ENCODE results near the gene CSNK1D.

The CSNK1D gene

DNA sequence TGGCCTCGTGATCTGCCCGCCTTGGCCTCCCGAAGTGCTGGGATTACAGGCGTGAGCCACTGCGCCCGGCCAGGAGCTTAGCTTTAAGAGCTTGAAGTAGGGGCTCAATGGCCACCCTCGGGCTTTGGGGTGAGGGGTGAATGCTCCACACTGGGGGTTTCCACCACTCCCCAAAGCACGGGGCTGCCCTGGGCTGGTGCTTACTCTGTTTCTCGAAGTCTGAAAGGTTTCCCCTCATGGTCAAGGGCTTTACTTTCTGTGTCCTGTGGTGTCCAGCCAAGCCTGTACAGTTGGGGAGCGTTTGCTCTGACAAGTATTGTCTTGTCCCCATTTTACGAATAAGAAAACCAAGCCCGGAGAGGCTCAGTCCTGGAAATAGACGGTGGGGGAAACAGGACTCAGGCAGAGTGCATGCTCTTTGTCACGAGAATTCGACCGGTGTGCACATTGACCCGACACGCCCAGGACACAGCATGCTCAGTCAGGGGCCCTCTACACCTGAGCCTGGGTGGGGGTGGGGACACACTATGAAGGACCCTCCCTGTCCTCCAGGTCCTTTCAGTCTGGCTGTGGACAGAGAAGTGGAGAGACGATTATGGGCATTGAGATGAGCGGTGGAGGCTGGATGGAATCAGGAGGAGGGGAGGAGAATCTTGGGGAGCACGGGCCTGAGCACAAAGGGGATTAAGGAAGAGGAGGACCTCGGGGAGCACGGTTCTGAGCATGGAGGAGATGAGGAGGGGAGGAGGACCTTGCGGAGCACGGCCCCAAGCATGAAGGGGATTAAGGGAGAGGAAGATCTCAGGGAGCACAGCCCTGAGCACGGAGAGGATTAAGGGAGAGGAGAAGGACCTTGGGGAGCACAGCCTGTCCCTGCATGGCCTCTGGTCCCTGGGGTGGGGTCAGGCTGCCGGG lies 36.4 kb upstream of the CSNK1D start:
- DNase-seq, result no peak

DNA sequence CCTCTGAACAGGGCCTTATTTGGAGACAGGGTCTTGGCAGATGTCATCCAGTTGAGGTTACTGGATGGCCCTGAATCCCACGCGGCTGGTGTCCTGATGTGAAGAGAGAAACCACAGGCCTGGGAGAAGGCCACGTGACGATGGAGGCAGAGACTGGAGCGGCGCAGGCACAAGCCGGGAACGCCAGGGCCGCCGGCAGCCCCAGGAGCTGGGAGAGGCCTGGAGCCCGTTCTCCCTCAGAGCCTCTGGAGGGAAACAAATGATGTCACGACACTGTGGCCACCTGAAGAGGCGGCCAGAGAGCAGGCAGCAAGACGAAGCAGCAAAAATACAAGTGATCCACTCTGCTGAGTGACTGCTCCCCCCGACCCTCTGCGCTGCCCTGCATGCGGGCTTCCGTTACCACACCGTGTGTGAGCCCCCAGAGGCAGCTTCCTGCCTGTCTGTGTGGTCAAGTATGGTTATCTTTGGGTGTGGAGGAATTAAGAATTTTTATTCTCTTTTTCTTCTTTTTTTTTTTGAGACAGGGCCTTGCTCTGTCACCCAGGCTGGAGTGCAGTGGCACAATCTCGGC lies 32.3 kb upstream of the CSNK1D start:
- no peak for DNase-seq

- no peak for DNase-seq
Observed at GRCh38 chr17:82304826-82305726, 31.6 kb upstream of the CSNK1D start.

GRCh38 chr17:82303944-82304808 lies 30.7 kb upstream of the CSNK1D start:
- no peak for DNase-seq

DNA sequence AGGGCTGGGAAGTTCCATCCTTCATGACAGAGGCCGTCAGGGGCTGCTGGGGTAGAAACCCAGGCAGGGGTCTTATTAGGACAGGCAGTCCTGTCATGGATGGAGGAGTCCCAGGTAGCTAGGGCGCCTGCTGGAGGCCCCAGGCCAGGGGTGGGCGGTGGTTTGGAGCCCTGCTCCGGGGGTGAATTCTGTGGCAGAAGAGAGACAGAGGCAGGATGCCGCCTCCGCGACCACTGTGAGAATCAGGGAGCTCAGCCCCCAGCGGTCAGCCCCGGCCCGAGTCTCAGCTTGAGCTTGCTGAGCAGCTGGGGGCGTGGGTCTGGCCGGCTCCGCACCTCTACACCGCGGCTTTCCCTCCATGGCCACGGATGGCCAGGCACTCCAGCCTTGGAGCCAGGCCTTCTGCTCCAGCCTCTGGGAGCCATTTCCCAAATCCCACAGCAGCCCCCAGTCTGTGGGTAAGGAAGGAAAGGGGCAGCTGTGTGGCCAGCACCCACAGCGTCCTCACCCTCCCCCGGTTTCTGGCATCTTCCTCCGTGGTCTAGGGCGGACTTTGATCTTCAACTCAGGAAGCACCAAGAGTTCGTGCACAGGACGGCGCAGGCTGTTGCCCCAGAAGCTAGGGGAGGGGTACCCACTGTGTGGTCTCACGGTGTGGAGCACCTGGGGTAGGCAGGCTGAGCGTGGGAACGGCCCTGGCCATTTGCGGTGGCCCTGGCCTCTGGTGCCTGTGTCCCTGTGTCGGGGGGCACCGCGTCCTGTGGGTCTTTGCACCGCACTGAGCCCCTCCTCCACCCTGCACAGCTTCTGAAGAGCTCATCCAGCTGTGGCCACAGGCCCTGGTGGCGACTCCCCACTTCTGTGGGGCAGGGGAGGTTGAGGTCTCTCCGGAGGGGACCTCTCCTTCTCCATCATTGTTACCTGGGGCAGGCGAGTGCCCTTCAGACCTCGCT lies 29.8 kb upstream of the CSNK1D start:
- no peak for DNase-seq

DNA sequence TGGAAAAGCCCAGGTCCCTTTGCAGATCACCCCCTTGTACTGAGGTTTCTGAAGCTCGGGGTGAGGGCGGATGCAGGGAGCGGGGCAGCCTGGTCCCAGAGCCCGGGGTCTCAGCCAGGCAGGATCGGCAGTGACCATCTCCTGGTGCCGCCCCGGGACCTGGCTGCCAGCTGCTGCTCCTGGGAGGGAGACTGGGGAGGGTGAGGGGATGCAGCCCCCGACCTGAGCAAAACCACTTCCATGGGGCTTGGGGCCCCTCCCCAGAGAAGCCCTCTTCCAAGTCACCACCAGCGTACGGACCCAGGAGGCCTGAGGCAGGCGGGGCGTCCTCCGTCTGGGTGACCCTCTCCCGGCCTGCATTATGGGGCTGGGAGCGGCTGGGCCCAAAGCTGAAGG lies 29.1 kb upstream of the CSNK1D start:
- no peak for DNase-seq

GRCh38 chr17:82301916-82302567 lies 28.5 kb upstream of the CSNK1D start:
- DNase-seq, result no peak

DNA sequence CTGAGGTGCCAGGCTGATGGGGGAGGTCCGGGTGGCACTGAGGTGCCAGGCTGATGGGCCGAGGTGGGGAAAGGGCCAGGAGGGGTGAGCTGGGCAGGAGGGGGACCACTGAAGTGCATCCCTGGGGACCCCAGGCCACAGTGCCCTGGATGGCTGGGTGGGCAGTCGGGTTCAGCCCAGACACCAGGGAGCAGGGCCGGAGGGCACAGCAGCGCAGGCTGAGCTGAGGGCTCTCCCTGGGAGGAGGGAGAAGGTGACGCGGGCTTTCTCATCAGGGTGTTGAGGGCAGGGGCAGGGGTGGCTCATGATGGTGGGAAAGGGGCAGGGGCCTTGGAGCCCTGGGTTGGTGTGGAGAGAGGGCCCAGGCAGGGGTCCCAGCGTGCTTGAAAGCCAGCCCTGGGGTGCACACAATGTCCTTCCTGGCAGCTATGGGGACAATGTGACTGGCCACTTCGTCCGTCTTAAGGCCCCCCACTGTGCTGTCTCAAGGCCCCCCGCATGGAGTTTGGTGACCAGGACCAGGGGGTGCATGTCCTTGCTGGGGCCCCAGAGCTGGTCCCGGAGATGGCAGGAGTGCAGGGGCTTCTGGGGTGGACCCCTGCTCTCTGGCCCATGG lies 27.9 kb upstream of the CSNK1D start:
- no peak for DNase-seq

GRCh38 chr17:82300707-82301270 lies 27.3 kb upstream of the CSNK1D start:
- peak; percentile 24 for DNase-seq

- DNase-seq, result no peak
Observed at GRCh38 chr17:82300228-82300627, 26.7 kb upstream of the CSNK1D start.

GRCh38 chr17:82299452-82299851 lies 26.0 kb upstream of the CSNK1D start:
- no peak for DNase-seq

DNA sequence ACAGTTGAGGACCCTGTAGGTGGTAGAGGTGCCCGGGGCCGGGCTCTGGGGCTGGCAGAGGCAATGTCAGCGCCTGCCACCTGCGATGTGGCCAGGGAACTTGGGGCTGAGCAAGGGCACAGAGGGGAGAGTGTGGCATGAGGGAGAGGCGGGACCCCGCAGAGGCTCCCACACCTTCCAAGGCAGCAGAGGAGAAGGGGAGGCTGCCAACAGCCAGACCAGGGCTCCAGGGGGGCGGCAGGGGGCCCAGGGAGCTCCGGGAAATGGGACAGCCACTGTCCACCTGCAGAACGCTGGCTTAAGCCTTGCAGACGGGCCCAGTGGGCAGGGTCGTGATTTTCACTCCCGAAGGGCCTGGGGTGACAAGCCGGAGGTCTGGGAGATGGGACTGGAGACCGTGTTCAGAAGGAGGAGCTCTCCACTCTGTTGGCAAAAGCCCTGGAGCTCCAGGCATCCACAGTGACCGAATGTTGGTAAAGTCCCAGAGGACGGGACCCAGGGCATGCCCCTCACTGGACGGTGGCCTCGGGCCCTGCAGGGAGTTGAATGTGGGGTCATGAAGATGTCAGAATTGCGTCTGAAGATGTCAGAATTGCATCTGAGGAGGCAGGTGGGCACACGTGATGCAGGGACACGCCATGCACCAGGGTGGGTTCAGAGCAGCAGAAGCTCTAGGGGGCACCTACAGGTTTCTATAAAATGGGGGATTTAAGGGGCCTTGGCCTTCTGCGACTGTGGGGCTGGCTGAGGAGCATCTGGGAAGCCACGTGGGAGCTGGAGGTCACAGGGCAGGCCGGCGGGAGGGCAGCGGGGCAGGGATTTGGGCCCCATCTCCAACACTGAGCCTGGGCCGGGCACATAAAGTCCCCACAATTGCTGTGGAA lies 25.3 kb upstream of the CSNK1D start:
- no peak for DNase-seq

GRCh38 chr17:82297714-82298537 lies 24.4 kb upstream of the CSNK1D start:
- peak; percentile 87 for DNase-seq

- DNase-seq, result peak; percentile 80
Observed at GRCh38 chr17:82297280-82297713, 23.8 kb upstream of the CSNK1D start.

- DNase-seq, result no peak
Observed at GRCh38 chr17:82296511-82297279, 23.2 kb upstream of the CSNK1D start.

GRCh38 chr17:82295472-82295814 lies 21.9 kb upstream of the CSNK1D start:
- DNase-seq, result no peak

Measured in HCEC 1CT (cell line).